Mucosa of descending colon (tissue), 3 donors: ENCODE results near the gene SPARCL1. TPM values are rescaled to one million over a fixed set of nuclear protein-coding genes. Genes with fewer than 3 reads are reported as not detected.

Experiments used
- ATAC-seq: fragments of 200-7000 bp; cut with Tn5 transposase; one replicate; pipeline ENCODE4 v1.9.1; 2020; ENCODE audit warnings: mild to moderate bottlenecking, moderate library complexity
- DNase-seq, 3 donors: peaks; one replicate each; pipeline ENCODE4 v3.0.0-alpha.2; 2020
- H3K36me3 ChIP-seq: fragments of 200-600 bp; one replicate; pipeline ENCODE4 v1.8.0; 2021; ENCODE audit warnings: low read depth, mild to moderate bottlenecking
- H3K4me1 ChIP-seq: fragments of 200-600 bp; one replicate; pipeline ENCODE4 v1.8.0; 2021; ENCODE audit warnings: low read depth, mild to moderate bottlenecking
- H3K4me3 ChIP-seq: fragments of 200-600 bp; one replicate; pipeline ENCODE4 v1.8.0; 2021; ENCODE audit warnings: mild to moderate bottlenecking
- H3K9me3 ChIP-seq: fragments of 200-600 bp; one replicate; pipeline ENCODE4 v1.8.0; 2021; ENCODE audit warnings: mild to moderate bottlenecking
- CTCF ChIP-seq: fragments of 200-600 bp; IDR thresholded peaks from one replicate; pipeline ENCODE4 v1.8.0; 2022; ENCODE audit warnings: antibody characterized with exemption, mild to moderate bottlenecking
- intact Hi-C, 2 donors: fragments of 100-400 bp; cut with DNase I in 1 of 2; cut with micrococcal nuclease in 1 of 2; formaldehyde crosslinking; loops; one replicate each; pipeline versions ENCODE4 v1.11.0 to v1.11.1; 2022; cut with DNase I, micrococcal nuclease
- total RNA-seq, 3 donors: library from RNA; stranded (reverse); fragmentation: NEBNext Ultra II Directional in 2 of 3; extraction: Animal tissue kit (Norgen Biotek cat#: 25700) in 2 of 3; gene quantifications; one replicate each; pipeline versions ENCODE4 v1.2.1 to v1.2.4, GENCODE V29; 2021 to 2023
- donor health status: DM: no; HTN: no; CAD: no; lungs with moderate emphysema.
- donor health status: DM: no; HTN: no; CAD: no.
- donor health status: DM: no; HTN: yes; CAD: no.

The SPARCL1 gene
- total RNA-seq, 3 donors from 2014 or later = 33.6 to 544 (median 78.4) TPM

DNA sequence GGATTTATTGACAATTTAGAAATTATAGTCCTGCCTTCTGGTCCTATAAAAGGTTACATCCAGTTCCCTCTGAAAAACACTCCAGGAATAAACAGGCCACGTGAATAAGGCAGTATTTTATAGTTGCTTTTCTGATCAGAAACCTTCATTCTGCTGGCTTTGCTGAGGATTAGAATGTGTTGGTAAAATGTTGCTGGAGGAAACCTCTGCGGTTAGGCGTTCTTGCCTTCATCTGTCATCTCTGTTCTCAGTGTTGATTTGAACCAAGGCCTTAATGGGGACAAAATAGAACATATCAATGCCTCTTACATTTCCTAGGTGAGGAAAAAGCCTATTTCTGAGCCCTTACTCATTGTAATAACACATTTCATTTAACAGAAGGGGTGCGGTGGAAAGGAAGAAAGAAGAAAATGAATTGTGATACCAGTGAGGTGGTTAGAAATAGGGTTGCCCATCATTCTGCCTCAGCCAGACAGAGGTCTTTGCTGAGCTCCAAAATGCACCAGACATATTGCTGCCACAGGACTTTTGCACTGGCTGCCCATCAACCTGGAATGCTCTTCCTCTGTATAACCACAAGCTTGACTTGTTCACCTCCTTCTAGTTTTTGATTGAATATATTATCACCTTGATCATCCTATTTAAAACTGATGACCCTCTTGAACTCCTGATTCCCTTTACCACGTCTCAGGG is 18.0 kb upstream of the SPARCL1 start:
- intact Hi-C loops = loop anchor here in 1 of 2 donors (10.0 kb wide), 1 partner anchor 298 kb away; no protein-coding TSS in a partner anchor
- no peak for TF ChIP-seq CTCF
- Histone ChIP-seq H3K36me3 (no peaks in the 10 kb centered on the region), H3K9me3 (no peaks in the 10 kb centered on the region), H3K4me3 (no peak overlapping the region), H3K4me1 (no peaks in the 10 kb centered on the region)
- ATAC-seq (no peak), DNase-seq (no peak)

DNA sequence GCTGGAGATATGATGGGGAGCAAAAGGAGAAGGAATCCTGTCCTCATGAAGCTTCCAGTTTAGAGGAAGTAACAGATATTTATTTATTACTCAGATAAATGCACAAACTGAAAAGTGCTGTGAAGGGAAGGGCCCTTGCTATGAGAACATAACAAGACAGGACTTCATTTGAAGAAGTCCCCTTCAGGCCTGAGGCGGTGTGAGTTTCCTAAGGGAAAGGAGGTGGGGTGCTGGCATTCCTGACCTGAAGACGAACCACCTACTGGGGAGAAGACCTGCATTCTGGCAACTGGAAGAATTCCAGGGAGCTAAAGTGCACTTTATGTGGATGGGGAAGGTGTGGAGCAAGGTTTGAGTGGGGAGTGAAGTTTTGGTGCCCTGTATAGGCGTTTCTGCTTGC is 15.9 kb upstream of the SPARCL1 start:
- TF ChIP-seq CTCF = no peak
- intact Hi-C loops = loop anchor here in 1 of 2 donors (10.0 kb wide), 1 partner anchor 300 kb away; no protein-coding TSS in a partner anchor
- H3K9me3 ChIP-seq = no peaks in the 10 kb centered on the region

DNA sequence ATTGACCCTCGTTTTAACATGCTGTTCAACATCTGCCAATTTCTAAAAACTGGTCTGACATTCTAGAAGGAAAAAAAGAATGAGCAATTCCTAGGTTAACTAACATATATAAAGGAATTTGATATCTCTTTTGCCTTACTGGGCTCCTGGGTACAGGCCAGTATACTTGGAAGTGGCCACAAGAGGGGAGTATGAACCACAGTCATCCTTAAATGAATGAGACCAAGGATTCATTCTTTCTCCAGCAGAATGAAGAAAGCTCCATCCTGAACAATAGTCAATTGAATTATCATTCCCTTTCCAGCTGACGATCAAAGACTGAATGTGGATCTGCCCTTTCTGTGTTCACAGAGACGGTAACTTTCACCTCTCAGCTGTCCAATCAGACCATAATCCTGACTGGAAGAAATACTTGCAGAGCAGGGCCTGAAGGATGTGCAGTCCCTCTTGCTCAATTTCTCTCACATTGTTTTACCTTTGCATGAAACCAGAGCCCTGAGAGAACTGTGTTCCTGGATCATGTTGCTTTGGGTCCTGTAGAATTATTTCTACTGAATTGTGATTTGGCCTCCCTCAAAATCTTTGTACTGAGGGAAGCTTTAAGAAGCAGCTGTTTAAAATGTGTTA is 14.8 kb upstream of the SPARCL1 start:
- ATAC-seq (peak; percentile 38), DNase-seq (peak in 1 of 3 donors; percentile 10)
- Histone ChIP-seq H3K4me3 (no peak overlapping the region), H3K4me1 (no peaks in the 10 kb centered on the region), H3K9me3 (no peaks in the 10 kb centered on the region), H3K36me3 (no peaks in the 10 kb centered on the region)
- intact Hi-C loops = loop anchor here in 1 of 2 donors (10.0 kb wide), 1 partner anchor 301 kb away; no protein-coding TSS in a partner anchor
- no peak for TF ChIP-seq CTCF

More for the DNA sequence above, 15.9 kb upstream of the SPARCL1 start:
- DNase-seq (no peak), ATAC-seq (no peak)
- Histone ChIP-seq H3K36me3 (no peaks in the 10 kb centered on the region), H3K4me1 (no peaks in the 10 kb centered on the region), H3K4me3 (no peak overlapping the region)

GRCh38 chr4:87542734-87543312 is 13.6 kb upstream of the SPARCL1 start:
- H3K4me3 ChIP-seq = no peak overlapping the region
- DNase-seq = no peak
- H3K36me3 ChIP-seq = no peaks in the 10 kb centered on the region
- no peak for ATAC-seq
- H3K4me1 ChIP-seq = no peaks in the 10 kb centered on the region
- no peaks in the 10 kb centered on the region for H3K9me3 ChIP-seq
- no peak for TF ChIP-seq CTCF
- intact Hi-C loops = loop anchor here in 1 of 2 donors (10.0 kb wide), 1 partner anchor 302 kb away; no protein-coding TSS in a partner anchor

- TF ChIP-seq CTCF = no peak
- Histone ChIP-seq H3K4me3 (no peak overlapping the region), H3K9me3 (no peaks in the 10 kb centered on the region), H3K4me1 (no peaks in the 10 kb centered on the region), H3K36me3 (no peaks in the 10 kb centered on the region)
- intact Hi-C loops = loop anchor here in 1 of 2 donors (10.0 kb wide), 1 partner anchor 303 kb away; no protein-coding TSS in a partner anchor
- DNase-seq = no peak
- ATAC-seq = no peak
Measured at GRCh38 chr4:87541956-87542709, 13.0 kb upstream of the SPARCL1 start.
